GM23248 (cell line): ENCODE results near the gene EMID1. TPM values are rescaled to one million over a fixed set of nuclear protein-coding genes. Genes with fewer than 3 reads are reported as not detected.

ENCODE experiments used
- DNase-seq: peaks from one replicate; pipeline ENCODE4 v3.0.0-alpha.2; 2015
- H2AFZ ChIP-seq: fragments of 200-600 bp; sonication (generic); 2 replicates; pipeline ENCODE4 v1.6.1; 2016; ENCODE audit warnings: antibody characterized with exemption
- H3F3A ChIP-seq: fragments of 200-600 bp; sonication (generic); 2 replicates; pipeline ENCODE4 v1.6.1; 2016; ENCODE audit warnings: mild to moderate bottlenecking, antibody characterized with exemption, mixed run types; ENCODE audit not compliant: insufficient read depth
- H3K27ac ChIP-seq: fragments of 200-600 bp; sonication (generic); 2 replicates; pipeline ENCODE4 v1.5.1; 2016; ENCODE audit warnings: mild to moderate bottlenecking
- H3K27me3 ChIP-seq: fragments of 200-600 bp; sonication (generic); replicated peaks from 2 replicates; pipeline ENCODE4 v1.6.1; 2016; ENCODE audit warnings: mild to moderate bottlenecking; ENCODE audit not compliant: insufficient read depth
- H3K36me3 ChIP-seq: fragments of 200-600 bp; sonication (generic); 2 replicates; pipeline ENCODE4 v1.6.1; 2016; ENCODE audit warnings: low read depth, mild to moderate bottlenecking
- H3K4me1 ChIP-seq: fragments of 200-600 bp; sonication (generic); 2 replicates; pipeline ENCODE4 v1.6.1; 2016; ENCODE audit warnings: mild to moderate bottlenecking; ENCODE audit not compliant: insufficient read depth
- H3K4me2 ChIP-seq: fragments of 200-600 bp; sonication (generic); one replicate; pipeline ENCODE4 v1.6.1; 2016; ENCODE audit warnings: mild to moderate bottlenecking; ENCODE audit not compliant: unreplicated experiment
- H3K4me3 ChIP-seq: fragments of 200-600 bp; sonication (generic); 2 replicates; pipeline ENCODE4 v1.5.1; 2016; ENCODE audit warnings: mild to moderate bottlenecking
- H3K79me2 ChIP-seq: fragments of 200-600 bp; sonication (generic); 2 replicates; pipeline ENCODE4 v1.6.1; 2016; ENCODE audit warnings: mild to moderate bottlenecking; ENCODE audit not compliant: insufficient read depth
- H3K9ac ChIP-seq: fragments of 200-600 bp; sonication (generic); 2 replicates; pipeline ENCODE4 v1.6.1; 2016; ENCODE audit warnings: mild to moderate bottlenecking
- H3K9me2 ChIP-seq: fragments of 200-600 bp; sonication (generic); 2 replicates; pipeline ENCODE4 v1.6.1; 2016; ENCODE audit warnings: mixed run types, mild to moderate bottlenecking, moderate library complexity; ENCODE audit not compliant: insufficient read depth
- H3K9me3 ChIP-seq: fragments of 200-600 bp; sonication (generic); one replicate; pipeline ENCODE4 v1.6.1; 2017; ENCODE audit warnings: low read depth
- H4K20me1 ChIP-seq: fragments of 200-600 bp; sonication (generic); 2 replicates; pipeline ENCODE4 v1.6.0; 2016; ENCODE audit not compliant: insufficient read depth
- EZH2 ChIP-seq: fragments of 200-600 bp; sonication (generic); IDR thresholded peaks from 2 replicates; pipeline ENCODE4 v1.6.1; 2018; ENCODE audit warnings: antibody characterized with exemption, mild to moderate bottlenecking; ENCODE audit not compliant: insufficient read depth, poor library complexity, severe bottlenecking
- EZH2phosphoT487 ChIP-seq: fragments of 200-600 bp; sonication (generic); IDR thresholded peaks from 2 replicates; pipeline ENCODE4 v1.6.1; 2018; ENCODE audit warnings: antibody characterized with exemption, moderate library complexity, mild to moderate bottlenecking, low read depth; ENCODE audit not compliant: insufficient read depth
- WGBS, 2 experiments: methylation state at CpG; one replicate each; pipeline ENCODE4 v1.1.6; 2015 to 2017; ENCODE audit warnings: low lambda C conversion rate in 2 of 2, low coverage in 1 of 2; ENCODE audit errors: missing lambda C conversion rate in 2 of 2; 5-methylcytosine and 5-hydroxymethylcytosine counted together
- in situ Hi-C: fragments of 300-500 bp; cut with MboI; formaldehyde crosslinking; loops from 2 replicates; pipeline ENCODE4 v1.15.0; 2020
- polyA plus RNA-seq: library from polyadenylated mRNA; unstranded; fragments of >200 nt; fragmentation: Nextera tagmentation; extraction: Ambion mirVana; gene quantifications from 2 replicates; pipeline ENCODE4 v1.2.1, GENCODE V29; 2016
- total RNA-seq: library from RNA; depleted of rRNA; stranded (reverse); fragments of >200 nt; shearing (Covaris generic); gene quantifications from 2 replicates; pipeline ENCODE4 v1.2.3, GENCODE V29; 2014

The EMID1 gene
- total and polyA plus RNA-seq, 2 experiments from 2014 or later = not detected

DNA sequence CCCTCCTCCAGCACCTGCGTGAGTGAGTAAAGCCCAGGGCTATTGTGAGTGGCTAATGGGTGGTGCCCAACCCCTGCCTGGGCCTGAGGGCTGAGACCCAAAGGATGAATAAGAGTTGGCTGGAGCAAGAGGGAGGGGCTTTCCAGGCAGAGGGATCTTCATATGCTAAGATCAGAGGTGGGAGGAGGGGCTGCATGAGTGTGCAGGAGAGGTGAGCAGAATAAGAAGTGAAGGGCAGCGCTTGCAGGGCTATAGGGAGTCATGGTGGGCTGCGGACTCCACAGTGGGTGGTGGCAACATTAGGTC lies 3.9 kb downstream of the EMID1 start:
- Histone ChIP-seq H3K4me2 (no peak overlapping the region), H3F3A (no peaks in the 10 kb centered on the region), H3K9me3 (no peaks in the 10 kb centered on the region), H2AFZ (no peak overlapping the region), H3K4me3 (no peak overlapping the region), H3K9me2 (no peaks in the 10 kb centered on the region), H3K27ac (no peak overlapping the region), H3K36me3 (no peaks in the 10 kb centered on the region), H3K27me3 (peaks cover 23% of the 10 kb centered on the region), H3K9ac (no peak overlapping the region), H3K4me1 (no peaks in the 10 kb centered on the region), H3K79me2 (no peaks in the 10 kb centered on the region), H4K20me1 (no peaks in the 10 kb centered on the region)
- in situ Hi-C loops = no loop called here
- DNase-seq = no peak
- WGBS, 2 experiments = 45 to 57% methylated on average over 3 of the region's 3 CpGs
- TF ChIP-seq EZH2 = no peak

DNA sequence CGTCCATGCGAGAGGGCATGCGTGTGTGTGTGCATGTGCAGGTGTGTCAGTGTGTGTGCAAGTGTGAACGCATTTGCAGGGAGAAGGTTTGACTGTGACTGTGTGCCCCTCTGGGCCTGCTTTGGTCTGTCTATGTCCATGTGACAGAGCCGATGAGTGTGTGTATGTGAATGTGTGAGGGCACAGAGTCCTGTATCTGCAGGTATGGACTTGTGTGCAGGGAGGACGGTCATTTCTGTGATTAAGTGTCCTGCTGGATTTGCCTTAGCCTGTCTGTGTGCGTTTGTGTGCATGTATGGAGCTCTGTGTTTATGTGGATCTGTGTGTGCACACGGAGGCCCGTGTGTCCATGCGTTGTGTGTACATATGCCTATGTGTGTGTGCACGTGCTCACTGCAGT lies 5.4 kb downstream of the EMID1 start:
- Histone ChIP-seq H3K9ac (no peak overlapping the region), H3K4me1 (no peaks in the 10 kb centered on the region), H3K4me3 (no peak overlapping the region), H3K4me2 (no peak overlapping the region), H3K9me2 (no peaks in the 10 kb centered on the region), H3K27me3 (peaks cover 23% of the 10 kb centered on the region), H3K9me3 (no peaks in the 10 kb centered on the region), H3K36me3 (no peaks in the 10 kb centered on the region), H4K20me1 (no peaks in the 10 kb centered on the region), H3K79me2 (no peaks in the 10 kb centered on the region), H2AFZ (no peak overlapping the region), H3K27ac (no peak overlapping the region), H3F3A (no peaks in the 10 kb centered on the region)
- WGBS, 2 experiments = 71 to 76% methylated on average over 11 of the region's 11 CpGs
- no peak for DNase-seq
- in situ Hi-C loops = no loop called here
- TF ChIP-seq EZH2phosphoT487 (no peak), EZH2 (no peak)

DNA sequence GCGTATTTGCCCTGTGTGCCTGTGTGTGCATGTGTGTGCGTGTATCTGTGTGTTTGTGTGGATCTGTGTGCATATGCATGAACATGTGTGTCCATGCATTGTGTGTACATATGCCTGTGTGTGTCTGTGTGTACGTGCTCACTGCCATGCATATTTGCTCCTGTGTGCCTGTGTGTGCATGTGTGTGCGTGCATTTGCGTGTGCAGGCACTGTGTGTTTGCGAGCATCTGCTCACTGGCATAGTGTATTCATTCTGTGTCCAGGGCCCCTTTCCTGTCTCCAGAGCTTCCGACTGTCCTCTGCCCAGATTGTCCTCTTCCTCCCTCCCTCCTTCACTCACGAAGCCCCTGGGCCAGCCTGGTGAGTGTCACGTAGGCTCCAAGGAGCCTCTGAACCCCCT lies 5.8 kb downstream of the EMID1 start:
- Histone ChIP-seq H3K79me2 (no peaks in the 10 kb centered on the region), H2AFZ (no peak overlapping the region), H3K4me1 (no peaks in the 10 kb centered on the region), H4K20me1 (no peaks in the 10 kb centered on the region), H3K27me3 (peaks cover 19% of the 10 kb centered on the region), H3K9me2 (no peaks in the 10 kb centered on the region), H3K27ac (no peak overlapping the region), H3K4me3 (no peak overlapping the region), H3K36me3 (no peaks in the 10 kb centered on the region), H3K4me2 (no peak overlapping the region), H3K9me3 (no peaks in the 10 kb centered on the region), H3K9ac (no peak overlapping the region), H3F3A (no peaks in the 10 kb centered on the region)
- 84 to 87% methylated on average over 9 of the region's 9 CpGs for WGBS, 2 experiments
- DNase-seq = no peak
- TF ChIP-seq EZH2phosphoT487 (no peak), EZH2 (no peak)
- in situ Hi-C loops = no loop called here

DNA sequence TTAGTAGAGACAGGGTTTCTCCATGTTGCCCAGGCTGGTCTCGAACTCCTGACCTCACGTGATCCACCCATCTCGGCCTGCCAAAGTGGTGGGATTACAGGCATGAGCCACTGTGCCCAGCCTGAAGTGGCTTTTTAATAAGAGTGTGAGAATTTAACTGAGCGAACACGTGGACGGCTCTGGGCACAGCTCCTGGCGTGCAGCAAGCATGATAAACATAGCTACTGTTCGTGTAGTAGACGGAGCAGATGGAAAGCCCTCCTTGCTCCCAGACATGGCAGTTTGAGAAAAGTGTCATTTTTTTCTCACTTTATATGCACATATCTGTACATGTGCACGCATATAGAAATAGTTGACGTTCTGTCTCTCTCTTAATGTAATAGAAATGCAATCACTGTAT lies 7.0 kb downstream of the EMID1 start:
- H2AFZ ChIP-seq = no peak overlapping the region
- H3F3A ChIP-seq = no peaks in the 10 kb centered on the region
- no peak overlapping the region for H3K4me3 ChIP-seq
- peaks cover 7% of the 10 kb centered on the region for H3K27me3 ChIP-seq
- no peaks in the 10 kb centered on the region for H3K79me2 ChIP-seq
- H3K9me2 ChIP-seq = no peaks in the 10 kb centered on the region
- H3K4me1 ChIP-seq = no peaks in the 10 kb centered on the region
- WGBS, 2 experiments = 69 to 73% methylated on average over 11 of the region's 11 CpGs
- in situ Hi-C loops = no loop called here
- DNase-seq = no peak
- H3K9ac ChIP-seq = no peak overlapping the region
- no peaks in the 10 kb centered on the region for H3K9me3 ChIP-seq
- no peak for TF ChIP-seq EZH2phosphoT487
- no peak for TF ChIP-seq EZH2
- H3K4me2 ChIP-seq = no peak overlapping the region
- H3K27ac ChIP-seq = no peak overlapping the region
- no peaks in the 10 kb centered on the region for H4K20me1 ChIP-seq
- no peaks in the 10 kb centered on the region for H3K36me3 ChIP-seq

DNA sequence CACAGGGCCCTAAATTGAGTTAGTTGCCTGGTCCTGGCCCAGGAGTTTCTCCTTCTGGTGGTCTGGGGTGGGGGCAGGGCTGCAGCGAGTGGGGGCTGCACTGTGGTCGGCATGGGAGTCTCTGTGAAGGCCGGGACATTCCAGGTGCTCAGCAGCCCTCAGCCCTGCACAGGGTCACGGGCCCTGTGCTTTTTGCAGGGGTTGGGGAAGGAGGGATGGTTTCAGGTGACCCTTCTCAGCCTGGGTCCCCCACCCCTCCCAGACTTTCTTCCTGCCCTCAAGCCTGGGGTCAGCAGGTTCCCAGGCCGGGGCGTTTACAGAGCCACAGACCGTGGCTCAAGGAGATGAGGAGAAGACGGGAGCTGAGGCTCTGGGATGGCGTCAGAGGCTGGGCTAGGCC lies 7.8 kb downstream of the EMID1 start:
- Histone ChIP-seq H3K9ac (no peak overlapping the region), H3K36me3 (no peaks in the 10 kb centered on the region), H3K4me1 (no peaks in the 10 kb centered on the region), H4K20me1 (no peaks in the 10 kb centered on the region), H3K9me2 (no peaks in the 10 kb centered on the region), H3F3A (no peaks in the 10 kb centered on the region), H3K27me3 (peaks cover 7% of the 10 kb centered on the region), H3K79me2 (no peaks in the 10 kb centered on the region), H3K4me3 (no peak overlapping the region), H3K27ac (no peak overlapping the region), H3K9me3 (no peaks in the 10 kb centered on the region), H3K4me2 (no peak overlapping the region), H2AFZ (no peak overlapping the region)
- whole genome bisulfite sequencing, 2 experiments = 60 to 64% methylated on average over 9 of the region's 9 CpGs
- DNase-seq = no peak
- TF ChIP-seq EZH2phosphoT487 (no peak), EZH2 (no peak)
- in situ Hi-C loops = no loop called here
